ENCODE measurements around the gene MS4A6E.
"Not testable (repeated sequence)": the region's sequence is repeated elsewhere in the genome, so short reads cannot be mapped to it uniquely, and the experiment has no call there.

Gene MS4A6E

DNA sequence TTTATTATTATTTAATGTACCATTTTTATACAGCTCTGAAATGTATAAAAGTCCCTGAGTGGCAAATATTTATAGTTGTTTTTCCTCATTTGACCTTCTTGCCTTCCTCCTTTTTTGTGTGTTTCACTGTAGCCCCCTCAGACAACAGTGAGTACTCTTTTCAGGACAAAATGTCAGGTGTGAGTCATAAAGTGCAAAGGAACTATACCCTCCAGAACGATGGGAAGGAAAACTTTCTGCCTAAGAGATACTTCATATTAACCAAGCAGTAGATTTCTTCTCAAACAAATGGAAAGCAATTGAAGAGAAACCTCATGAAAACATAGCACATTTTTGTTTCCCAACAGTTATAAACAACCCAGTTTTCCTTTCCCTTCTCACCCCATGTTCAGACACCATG lies 35.2 kb downstream of the MS4A6E start:
- no peaks in the 10 kb centered on the region for H4K20me1 ChIP-seq (ENCODE audit: insufficient read depth, low read length, poor library complexity, severe bottlenecking)
- H3K27me3 ChIP-seq (ENCODE audit: insufficient read depth, low read length, poor library complexity, severe bottlenecking), result peaks cover 4% of the 10 kb centered on the region
- H3K9ac ChIP-seq (ENCODE audit: low read depth, low read length, poor library complexity, severe bottlenecking), result no peak overlapping the region
- H3K36me3 ChIP-seq (ENCODE audit: insufficient read depth, low read length), result no peaks in the 10 kb centered on the region
- peaks cover 3% of the 10 kb centered on the region for H3K4me1 ChIP-seq (ENCODE audit: insufficient read depth, low read length, poor library complexity, severe bottlenecking)
- H3K4me2 ChIP-seq (ENCODE audit: low read depth, low read length, poor library complexity, severe bottlenecking), result no peak overlapping the region
- TF ChIP-seq EZH2phosphoT487 (IDR thresholded peaks at IDR 0.05; ENCODE audit: borderline replicate concordance), result no peak
- TF ChIP-seq, protein P1, sequence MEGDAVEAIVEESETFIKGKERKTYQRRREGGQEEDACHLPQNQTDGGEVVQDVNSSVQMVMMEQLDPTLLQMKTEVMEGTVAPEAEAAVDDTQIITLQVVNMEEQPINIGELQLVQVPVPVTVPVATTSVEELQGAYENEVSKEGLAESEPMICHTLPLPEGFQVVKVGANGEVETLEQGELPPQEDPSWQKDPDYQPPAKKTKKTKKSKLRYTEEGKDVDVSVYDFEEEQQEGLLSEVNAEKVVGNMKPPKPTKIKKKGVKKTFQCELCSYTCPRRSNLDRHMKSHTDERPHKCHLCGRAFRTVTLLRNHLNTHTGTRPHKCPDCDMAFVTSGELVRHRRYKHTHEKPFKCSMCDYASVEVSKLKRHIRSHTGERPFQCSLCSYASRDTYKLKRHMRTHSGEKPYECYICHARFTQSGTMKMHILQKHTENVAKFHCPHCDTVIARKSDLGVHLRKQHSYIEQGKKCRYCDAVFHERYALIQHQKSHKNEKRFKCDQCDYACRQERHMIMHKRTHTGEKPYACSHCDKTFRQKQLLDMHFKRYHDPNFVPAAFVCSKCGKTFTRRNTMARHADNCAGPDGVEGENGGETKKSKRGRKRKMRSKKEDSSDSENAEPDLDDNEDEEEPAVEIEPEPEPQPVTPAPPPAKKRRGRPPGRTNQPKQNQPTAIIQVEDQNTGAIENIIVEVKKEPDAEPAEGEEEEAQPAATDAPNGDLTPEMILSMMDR (conservative IDR thresholded peaks at IDR 0.05; ENCODE audit: low read length), result no peak
- H3F3A ChIP-seq (ENCODE audit: low read depth), result no peaks in the 10 kb centered on the region
- H3K79me2 ChIP-seq (ENCODE audit: insufficient read depth, low read length), result no peaks in the 10 kb centered on the region
- H3K4me3 ChIP-seq (ENCODE audit: low read length, poor library complexity, severe bottlenecking), result no peak overlapping the region
- peaks cover 5% of the 10 kb centered on the region; the same call in 1 of the 2 replicates for H3K9me3 ChIP-seq (ENCODE audit: insufficient read depth, low read depth, low read length)
- H3K9me2 ChIP-seq (replicated peaks; ENCODE audit: low read depth, low read length), result no peaks in the 10 kb centered on the region
- H2AFZ ChIP-seq (ENCODE audit: low read length), result no peak overlapping the region

DNA sequence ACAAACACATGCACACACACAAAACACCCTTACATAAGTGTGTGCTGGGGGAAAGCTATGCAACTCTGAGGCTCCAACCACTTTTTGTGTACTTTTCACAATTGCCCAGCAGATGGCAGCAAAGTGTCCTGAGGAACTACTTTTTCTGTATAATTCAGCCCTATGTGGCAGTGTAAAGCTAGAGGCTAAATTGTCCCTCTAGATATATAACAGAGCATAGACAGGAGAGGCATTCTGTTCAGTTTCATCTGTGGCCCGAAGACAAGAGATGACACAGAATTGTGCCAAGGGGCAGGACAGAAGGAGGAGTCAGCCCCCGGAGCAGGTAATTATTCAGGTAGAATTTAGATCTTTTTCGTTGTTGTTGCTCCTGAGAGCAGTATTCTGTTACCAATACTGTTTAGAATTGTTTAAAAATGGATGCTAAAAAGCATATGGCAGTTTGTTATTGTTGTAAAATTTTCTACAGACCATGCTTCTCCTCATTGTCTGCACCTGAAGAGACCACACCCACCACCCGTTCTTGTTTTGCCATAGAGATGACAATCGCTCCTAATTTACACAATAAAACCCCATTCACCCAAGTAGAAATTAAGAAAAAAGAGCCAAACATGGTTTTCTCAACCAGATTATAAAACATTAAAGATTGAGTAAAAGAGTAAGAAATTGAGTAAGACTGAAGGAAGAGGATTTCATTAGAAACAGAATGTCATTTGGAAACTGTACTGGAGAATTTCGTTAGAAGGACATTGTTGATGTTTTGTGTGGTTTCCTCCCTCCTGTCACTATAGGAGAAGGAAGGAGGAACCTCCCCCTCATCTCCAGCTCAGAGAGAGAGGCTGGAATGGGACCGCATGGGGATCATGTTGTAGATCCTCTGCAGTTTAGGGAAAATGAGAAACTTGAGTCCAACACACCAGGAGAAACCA lies 36.8 kb downstream of the MS4A6E start:
- Histone ChIP-seq H2AFZ (ENCODE audit: low read length) (peak overlapping the region; percentile 50; the same call in 1 of the 2 replicates), H3K4me2 (ENCODE audit: low read depth, low read length, poor library complexity, severe bottlenecking) (no peak overlapping the region)

DNA sequence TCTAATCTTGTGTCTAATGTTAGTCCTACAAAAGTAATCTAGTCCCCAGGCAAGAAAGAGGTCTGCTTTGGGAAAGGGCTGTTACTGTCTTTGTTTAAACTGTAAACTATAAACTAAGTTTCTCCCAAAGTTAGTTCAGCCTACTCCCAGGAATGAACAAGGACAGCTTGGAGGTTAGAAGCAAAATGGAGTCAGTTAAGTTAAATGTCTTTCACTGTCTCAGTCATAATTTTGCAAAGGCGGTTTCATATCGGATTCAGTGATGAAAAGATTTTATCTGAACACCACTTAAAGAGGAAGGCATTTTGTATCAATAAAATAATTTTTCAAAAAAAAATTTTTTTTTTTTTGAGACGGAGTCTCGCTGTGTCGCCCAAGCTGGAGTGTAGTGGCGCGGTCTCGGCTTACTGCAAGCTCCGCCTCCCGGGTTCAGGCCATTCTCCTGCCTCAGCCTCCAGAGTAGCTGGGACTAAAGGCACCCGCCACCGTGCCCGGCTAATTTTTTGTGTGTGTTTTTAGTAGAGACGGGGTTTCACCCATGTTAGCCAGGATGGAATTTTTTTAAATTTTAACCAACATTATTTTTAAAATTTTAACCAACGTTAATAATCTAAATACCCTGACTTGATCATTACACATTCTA lies 39.3 kb downstream of the MS4A6E start:
- H3K4me1 ChIP-seq (ENCODE audit: insufficient read depth, low read length, poor library complexity, severe bottlenecking); H3K27me3 ChIP-seq (ENCODE audit: insufficient read depth, low read length, poor library complexity, severe bottlenecking); H3K9me2 ChIP-seq (replicated peaks; ENCODE audit: low read depth, low read length); H3F3A ChIP-seq (ENCODE audit: low read depth); H2AFZ ChIP-seq (ENCODE audit: low read length); H3K9ac ChIP-seq (ENCODE audit: low read depth, low read length, poor library complexity, severe bottlenecking); H3K4me2 ChIP-seq (ENCODE audit: low read depth, low read length, poor library complexity, severe bottlenecking); H4K20me1 ChIP-seq (ENCODE audit: insufficient read depth, low read length, poor library complexity, severe bottlenecking); H3K79me2 ChIP-seq (ENCODE audit: insufficient read depth, low read length); H3K9me3 ChIP-seq (ENCODE audit: insufficient read depth, low read depth, low read length); H3K36me3 ChIP-seq (ENCODE audit: insufficient read depth, low read length); H3K4me3 ChIP-seq (ENCODE audit: low read length, poor library complexity, severe bottlenecking): not testable (repeated sequence)

More for the DNA sequence above, 36.8 kb downstream of the MS4A6E start:
- no peak for TF ChIP-seq EZH2phosphoT487 (IDR thresholded peaks at IDR 0.05; ENCODE audit: borderline replicate concordance)
- TF ChIP-seq, protein P1 (conservative IDR thresholded peaks at IDR 0.05; ENCODE audit: low read length), result peak; percentile 84
- no peaks in the 10 kb centered on the region for H3K9me2 ChIP-seq (replicated peaks; ENCODE audit: low read depth, low read length)
- H3F3A ChIP-seq (ENCODE audit: low read depth), result no peaks in the 10 kb centered on the region
- no peak overlapping the region for H3K9ac ChIP-seq (ENCODE audit: low read depth, low read length, poor library complexity, severe bottlenecking)
- no peaks in the 10 kb centered on the region for H4K20me1 ChIP-seq (ENCODE audit: insufficient read depth, low read length, poor library complexity, severe bottlenecking)
- no peaks in the 10 kb centered on the region for H3K36me3 ChIP-seq (ENCODE audit: insufficient read depth, low read length)
- H3K9me3 ChIP-seq (ENCODE audit: insufficient read depth, low read depth, low read length), result peaks cover 5% of the 10 kb centered on the region; the same call in 1 of the 2 replicates
- H3K4me3 ChIP-seq (ENCODE audit: low read length, poor library complexity, severe bottlenecking), result no peak overlapping the region
- H3K79me2 ChIP-seq (ENCODE audit: insufficient read depth, low read length), result no peaks in the 10 kb centered on the region
- H3K27me3 ChIP-seq (ENCODE audit: insufficient read depth, low read length, poor library complexity, severe bottlenecking), result no peaks in the 10 kb centered on the region
- peaks cover 3% of the 10 kb centered on the region for H3K4me1 ChIP-seq (ENCODE audit: insufficient read depth, low read length, poor library complexity, severe bottlenecking)

Data from Loucy (cell line).